HG03045 (cell line): ENCODE measurements around the gene CBX3.
"Not testable (repeated sequence)": the region's sequence is repeated elsewhere in the genome, so short reads cannot be mapped to it uniquely, and the experiment has no call there.

Source experiments
- ATAC-seq: cut with Tn5 transposase; IDR thresholded peaks from one replicate; pipeline ENCODE4 v1.9.1; 2021; ENCODE audit warnings: mild to moderate bottlenecking, moderate library complexity; ENCODE audit not compliant: unreplicated experiment

Gene CBX3

DNA sequence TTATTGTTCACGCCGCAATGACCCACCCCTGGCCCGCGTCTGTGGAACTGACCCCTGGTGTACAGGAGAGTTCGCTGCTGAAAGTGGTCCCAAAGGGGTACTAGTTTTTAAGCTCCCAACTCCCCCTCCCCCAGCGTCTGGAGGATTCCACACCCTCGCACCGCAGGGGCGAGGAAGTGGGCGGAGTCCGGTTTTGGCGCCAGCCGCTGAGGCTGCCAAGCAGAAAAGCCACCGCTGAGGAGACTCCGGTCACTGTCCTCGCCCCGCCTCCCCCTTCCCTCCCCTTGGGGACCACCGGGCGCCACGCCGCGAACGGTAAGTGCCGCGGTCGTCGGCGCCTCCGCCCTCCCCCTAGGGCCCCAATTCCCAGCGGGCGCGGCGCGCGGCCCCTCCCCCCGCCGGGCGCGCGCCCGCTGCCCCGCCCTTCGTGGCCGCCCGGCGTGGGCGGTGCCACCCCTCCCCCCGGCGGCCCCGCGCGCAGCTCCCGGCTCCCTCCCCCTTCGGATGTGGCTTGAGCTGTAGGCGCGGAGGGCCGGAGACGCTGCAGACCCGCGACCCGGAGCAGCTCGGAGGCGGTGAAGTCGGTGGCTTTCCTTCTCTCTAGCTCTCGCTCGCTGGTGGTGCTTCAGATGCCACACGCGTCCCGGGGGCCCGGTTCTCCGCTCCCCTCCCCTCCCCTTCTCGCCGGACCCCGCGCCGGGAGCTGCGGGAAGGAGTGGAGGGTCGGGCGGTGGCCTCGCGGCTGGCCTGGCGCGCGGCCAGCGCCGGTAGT is at the start of gene CBX3:
Gene CBX3, plus strand, starts transcription at position 499 of the 772 bp plus-strand sequence. CDS start 1,254 bp downstream, outside the sequence.
- peak; percentile 42 for ATAC-seq

DNA sequence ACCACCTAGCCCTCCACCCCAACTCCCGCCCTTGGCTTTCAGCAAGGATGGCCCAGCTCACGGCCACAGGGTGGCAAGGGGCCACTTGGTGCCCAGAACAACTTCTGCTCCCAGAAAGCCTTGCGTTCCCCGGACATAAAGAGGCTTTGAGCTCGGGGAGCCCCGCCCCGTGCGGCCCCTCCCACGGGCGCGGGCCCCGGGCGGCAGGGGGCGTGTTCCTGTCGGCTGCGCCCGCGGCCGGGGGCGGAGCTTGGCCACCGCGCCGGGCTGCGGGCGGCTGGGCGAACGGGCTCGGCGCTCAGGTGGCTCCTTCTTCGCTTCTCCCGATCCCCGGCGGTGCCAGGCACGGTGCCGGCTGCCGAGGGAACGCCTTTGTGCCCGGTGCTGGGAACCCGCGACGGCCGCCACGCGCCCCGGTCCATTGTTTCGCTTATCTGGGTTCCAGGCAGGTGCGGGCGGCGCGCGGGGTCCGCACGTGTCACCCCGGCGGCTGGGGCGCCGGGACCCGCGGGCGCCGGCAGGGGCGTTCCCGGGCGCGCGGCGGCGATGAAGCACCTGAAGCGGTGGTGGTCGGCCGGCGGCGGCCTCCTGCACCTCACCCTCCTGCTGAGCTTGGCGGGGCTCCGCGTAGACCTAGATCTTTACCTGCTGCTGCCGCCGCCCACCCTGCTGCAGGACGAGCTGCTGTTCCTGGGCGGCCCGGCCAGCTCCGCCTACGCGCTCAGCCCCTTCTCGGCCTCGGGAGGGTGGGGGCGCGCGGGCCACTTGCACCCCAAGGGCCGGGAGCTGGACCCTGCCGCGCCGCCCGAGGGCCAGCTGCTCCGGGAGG is 49.4 kb upstream of the CBX3 start, which contains the start of gene NFE2L3:
Gene NFE2L3, plus strand, starts transcription at position 246 of the 829 bp plus-strand sequence. Its CDS starts 301 bp downstream, at position 547.
- ATAC-seq = peak; percentile 72

DNA sequence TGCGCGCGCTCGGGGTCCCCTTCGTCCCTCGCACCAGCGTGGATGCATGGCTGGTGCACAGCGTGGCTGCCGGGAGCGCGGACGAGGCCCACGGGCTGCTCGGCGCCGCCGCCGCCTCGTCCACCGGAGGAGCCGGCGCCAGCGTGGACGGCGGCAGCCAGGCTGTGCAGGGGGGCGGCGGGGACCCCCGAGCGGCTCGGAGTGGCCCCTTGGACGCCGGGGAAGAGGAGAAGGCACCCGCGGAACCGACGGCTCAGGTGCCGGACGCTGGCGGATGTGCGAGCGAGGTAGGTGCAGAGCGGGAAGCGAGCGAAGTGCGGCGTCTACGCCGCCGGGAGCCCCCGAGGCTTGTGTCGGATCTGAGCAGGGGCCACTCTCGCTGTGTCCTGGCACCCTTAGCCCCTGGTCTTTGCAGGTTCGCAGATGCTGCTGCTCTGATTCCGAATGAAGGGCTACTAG is 48.7 kb upstream of the CBX3 start:
- peak; percentile 27 for ATAC-seq

DNA sequence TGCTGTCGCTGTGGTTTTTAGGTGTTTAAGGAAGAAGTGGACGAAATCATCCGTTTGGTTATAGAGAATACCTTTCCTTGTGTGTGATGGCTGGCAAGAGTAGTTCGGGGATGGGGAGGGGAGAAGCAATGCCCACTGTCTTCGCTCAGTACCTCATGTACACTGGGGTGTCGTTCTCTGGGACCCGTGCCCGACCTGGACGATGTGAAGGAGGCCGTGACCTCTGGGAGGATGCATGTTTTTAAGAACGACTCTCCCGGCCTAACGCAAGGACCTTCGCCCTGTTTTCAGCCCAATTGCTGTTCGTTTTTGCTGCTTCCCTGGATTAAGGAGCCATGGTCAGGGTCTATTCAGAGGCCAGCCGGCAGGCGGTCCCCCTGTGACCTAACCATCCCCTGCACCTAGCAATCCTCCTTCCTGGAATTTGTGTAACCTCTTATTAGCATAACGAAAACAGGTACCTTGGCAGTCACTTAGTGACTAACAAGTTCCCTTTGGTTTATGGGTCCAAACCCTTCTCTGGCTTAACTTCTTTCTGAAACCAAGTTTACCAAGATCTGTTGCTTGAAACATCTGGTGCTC is 48.2 kb upstream of the CBX3 start:
- ATAC-seq = no peak

DNA sequence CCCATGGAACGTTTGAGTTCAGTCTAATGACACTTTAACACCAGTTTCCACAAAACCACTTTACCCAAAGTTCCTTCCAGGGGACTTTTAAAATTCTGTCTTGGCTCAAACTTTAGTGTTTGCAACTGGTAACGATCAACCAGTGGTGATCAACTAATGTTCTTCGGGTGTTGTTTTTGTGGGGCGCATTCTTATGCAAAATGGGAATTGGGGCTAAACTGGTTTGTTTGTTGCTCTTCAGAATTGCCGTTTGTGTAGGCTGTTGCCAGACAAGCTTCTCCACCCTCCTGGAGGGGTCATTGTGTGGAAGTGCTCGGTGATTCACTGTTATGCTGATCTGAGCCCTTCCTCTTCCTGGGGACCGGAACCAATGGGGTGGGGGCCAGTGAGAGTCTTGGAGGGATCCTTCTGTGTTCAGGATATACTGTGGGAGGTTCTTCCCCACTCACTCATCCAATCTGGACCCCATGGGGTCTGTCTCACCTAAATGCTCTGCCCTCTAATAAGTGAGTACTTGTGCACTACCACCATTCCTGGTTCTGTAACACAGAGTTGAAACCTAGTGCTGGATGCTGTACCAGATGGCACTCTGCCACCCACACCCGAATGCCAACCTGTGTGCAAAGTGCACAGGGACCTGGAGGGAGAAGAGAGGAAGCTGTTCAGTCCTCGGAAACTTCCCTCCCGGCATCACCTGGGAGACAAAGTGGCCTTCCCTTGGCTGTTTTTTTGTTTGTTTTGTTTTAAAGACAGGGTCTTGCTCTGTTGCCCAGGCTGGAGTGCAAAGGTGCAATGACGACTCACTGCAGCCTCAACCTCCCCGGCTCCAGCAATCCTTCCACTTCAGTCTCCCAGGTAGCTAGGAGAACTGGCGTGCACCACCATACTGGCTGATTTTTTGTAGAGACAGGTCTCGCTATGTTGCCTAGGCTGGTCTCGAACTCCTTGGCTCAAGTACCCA is 47.4 kb upstream of the CBX3 start:
- ATAC-seq = no peak

DNA sequence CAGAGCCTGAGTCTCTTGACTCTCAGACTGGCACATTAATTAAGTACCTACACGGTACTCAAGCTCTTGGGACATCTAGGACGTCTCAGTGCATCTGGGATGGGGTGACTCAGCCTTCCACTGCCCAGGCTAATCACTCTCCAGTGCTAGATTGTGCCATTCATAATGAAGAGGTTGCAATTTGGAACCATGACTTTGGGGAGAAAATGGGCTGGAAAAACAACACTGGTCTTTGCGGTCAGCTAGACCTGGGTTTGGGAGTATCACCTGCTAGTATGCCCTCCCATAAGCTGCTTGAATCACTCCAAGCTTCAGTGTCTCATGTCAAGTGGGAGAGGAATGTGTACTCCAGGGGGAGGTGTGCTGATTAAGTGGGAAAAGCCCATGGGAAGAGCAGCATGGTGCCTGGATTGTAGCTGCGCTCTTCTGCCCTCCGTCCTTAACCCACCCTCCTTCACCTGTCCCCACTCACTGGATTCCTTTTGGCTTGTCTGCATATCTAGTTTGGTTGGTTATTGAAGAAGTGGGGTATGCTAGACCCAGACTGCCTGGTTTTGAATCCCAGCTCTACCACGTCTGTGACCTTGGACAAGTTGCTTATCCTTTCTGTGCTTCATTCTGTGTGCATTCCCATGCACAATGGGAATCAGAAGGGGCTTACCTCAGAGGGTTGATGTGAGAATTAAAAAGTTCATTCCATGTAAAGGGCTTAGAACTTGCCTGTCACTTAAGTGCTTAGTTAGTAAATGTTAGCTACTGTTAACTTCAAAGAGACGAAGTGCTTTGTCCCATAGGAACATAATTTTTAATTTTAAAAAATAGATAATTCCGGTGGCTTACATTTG is 45.8 kb upstream of the CBX3 start:
- no peak for ATAC-seq

DNA sequence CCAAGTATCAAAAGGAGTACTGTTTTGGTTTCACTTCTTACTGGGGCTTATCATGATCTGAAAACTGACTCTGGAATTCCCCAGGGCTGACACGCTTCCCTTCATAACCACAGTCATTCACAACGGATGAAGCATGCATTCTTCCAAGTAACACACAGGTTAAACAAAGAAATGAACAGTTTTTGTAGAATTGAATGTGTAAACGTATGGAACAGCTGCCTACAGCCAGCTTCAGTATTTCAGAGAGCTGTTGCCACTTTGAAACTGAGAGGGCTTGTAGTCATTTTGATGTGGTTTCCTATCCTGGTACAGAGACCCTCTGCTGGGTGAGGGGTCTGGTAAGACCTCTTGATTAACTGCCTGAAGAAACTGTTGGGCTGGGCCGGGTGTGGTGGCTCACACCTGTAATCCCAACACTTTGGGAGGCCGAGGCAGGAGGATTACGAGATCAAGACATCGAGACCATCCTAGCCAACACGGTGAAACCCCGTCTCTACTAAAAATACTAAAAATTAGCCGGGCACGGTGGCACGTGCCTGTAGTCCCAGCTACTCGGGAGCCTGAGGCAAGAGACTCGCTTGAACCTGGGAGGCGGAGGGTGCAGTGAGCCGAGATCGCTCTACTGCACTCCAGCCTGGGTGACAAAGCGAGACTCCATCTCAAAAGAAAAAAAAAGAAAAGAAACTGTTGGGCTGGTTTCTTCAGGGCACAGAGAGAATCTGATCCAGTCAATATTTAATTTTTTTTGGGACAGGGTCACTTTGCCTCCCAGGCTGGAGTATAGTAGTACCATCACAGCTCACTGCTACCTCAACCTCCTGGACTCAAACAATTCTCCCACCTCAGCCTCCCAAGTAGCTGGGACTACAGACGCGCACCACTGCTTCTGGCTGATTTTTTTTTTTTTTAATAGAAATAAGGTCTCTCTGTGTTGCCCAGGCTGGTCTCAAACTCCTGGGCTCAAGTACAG is 44.8 kb upstream of the CBX3 start:
- peak; percentile 30 for ATAC-seq

DNA sequence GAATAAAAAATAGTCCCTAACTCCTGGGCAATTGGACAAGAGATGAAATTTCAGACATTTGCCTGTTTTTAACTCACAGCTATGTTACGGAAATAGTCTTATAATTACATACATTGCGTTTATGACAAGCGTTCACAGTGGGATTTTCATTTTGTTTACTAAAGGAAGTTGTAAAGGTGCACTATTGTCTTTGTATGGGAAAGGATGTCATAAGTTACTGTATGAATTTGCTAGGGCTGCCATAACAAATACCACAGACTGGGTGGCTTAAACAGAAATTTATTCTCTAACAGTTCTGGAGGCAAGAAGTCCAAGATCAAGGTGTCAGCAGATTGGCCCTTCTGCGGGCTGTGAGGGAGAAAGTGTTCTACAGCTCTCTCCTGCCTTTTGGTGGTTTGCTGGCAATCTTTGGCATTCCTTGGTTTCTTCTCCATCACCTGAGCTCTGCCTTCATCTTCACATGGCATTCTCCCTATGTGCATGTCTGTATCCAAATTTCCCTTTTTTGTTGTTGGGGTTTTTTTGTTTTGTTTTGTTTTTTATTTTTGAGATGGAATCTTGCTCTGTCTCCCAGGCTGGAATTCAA is 43.9 kb upstream of the CBX3 start:
- ATAC-seq = no peak

DNA sequence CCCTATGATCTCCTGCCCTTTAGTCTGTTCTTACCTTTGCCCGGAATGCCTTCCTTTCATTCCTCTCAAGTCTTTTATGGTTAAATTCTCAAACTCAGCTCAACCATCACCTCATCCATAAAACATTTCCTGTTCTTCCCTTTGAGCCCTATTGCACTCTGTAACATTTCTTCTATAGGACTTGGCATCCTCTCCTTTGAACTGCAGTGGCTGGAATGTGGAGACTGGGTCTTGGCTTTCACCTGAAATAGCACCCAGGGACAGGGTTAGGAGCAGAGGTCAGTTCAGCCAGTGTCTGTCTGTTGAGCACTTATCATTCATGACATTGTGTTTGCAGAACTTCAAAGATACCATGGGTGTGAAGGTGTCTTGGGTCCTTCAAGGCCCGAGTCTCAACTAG is 42.3 kb upstream of the CBX3 start:
- ATAC-seq = no peak

DNA sequence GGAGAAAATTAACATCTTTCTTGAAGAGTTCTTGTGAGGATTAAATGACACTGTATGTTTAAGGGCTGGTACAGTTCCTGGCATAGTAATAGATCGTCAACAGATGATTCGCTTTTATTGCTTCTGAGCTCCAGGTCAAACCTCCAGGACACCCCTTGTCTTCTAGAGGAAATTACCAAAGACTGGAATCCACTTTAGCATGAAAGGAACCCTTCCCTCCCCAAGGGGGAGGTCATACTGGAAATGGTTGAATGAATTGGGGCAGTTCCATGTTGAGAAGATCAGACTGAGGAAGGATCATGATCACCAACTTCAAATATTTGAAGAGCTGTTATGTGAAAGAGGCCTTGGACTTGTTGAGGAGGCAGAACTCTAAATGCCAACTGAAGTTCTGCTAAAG is 40.6 kb upstream of the CBX3 start:
- ATAC-seq = no peak

DNA sequence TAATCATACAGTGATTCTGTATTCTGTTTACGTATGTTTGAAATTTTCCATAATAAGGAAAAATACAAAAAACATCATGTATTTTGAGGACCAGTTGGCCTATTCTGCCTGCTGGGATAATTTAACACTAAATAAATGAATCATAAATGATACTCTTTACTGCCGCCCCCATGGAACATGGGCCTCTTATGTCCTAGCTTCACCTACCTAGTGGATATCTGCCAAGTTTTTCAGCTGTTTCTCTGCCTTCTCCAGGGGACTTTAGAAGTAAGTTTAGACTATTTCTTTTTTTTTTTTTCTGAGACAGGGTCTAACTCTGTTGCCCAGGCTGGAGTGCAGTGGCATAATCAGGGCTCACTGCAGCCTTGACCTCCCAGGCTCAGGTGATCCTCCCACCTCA is 39.1 kb upstream of the CBX3 start:
- no peak for ATAC-seq

DNA sequence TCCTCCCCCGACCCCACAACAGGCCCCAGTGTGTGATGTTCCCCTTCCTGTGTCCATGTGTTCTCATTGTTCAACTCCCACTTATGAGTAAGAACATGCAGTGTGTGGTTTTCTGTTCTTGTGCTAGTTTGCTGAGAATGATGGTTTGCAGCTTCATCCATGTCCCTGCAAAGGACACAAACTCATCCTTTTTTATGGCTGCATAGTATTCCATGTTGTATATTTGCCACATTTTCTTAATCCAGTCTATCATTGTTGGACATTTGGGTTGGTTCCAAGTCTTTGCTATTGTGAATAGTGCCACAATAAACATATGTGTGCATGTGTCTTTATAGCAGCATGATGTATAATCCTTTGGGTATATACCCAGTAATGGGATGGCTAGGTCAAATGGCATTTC is 37.7 kb upstream of the CBX3 start:
- not testable (repeated sequence) for ATAC-seq

DNA sequence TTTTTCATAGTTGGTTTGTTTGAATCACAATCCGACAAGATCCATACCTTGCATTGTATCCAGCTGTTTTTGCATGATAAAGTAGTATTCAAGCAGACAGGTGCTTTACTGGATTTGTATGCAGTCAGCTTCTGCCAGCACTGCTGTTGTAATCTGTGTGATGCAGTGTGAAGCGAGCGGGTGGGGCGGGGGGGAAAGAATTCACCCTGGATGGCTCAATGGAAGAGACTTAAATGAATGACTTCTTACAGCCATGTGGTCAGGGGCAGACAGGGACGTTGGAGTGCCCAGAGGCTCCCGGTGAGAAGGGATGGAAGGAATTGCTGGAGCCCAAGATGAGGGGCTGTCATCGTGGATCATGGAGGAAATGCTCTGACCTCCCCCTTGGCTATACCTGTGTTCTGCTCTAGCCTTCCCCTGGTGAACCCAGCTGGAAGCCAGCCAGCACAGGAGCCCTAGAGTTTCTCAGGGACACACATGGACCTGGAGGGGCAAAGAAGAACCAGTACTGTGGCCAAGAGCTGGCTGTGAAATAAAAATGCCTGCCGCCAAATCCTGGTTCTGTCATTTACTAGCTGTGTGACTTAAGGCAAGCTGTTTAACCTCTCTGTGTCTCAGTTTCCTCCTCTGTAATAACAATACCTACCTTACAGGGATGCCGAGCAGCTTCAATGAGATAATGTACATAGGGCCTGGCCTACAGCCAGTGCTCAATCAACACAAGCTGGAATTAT is 35.4 kb upstream of the CBX3 start:
- no peak for ATAC-seq

DNA sequence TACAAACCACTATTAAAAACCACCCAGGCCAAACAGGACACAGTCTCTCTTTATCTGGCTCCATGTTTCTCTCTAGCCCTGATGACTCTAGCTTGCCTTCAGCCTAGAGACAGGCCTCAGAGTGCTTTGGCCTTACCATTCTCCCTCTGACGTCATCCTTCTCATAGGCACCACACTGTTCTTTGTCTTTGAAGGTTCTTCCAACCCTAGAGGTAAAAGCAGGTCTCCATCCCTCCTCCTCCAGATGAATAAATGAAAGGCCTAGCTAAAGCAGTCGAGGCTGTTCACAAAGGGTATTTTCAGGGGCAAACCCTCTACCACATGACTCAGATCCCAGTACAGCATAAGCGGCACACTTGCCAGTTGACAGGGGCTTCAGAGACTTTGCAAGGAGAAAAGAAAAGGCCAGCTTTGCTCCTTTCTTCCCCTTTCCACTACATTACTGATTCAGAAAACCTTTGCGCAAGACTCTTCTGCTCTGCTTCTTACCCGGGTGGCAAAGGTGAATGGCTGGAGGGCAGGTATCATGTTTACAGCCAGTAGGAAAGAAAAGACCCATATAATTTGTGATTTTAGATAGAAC is 34.8 kb upstream of the CBX3 start:
- peak; percentile 40 for ATAC-seq

DNA sequence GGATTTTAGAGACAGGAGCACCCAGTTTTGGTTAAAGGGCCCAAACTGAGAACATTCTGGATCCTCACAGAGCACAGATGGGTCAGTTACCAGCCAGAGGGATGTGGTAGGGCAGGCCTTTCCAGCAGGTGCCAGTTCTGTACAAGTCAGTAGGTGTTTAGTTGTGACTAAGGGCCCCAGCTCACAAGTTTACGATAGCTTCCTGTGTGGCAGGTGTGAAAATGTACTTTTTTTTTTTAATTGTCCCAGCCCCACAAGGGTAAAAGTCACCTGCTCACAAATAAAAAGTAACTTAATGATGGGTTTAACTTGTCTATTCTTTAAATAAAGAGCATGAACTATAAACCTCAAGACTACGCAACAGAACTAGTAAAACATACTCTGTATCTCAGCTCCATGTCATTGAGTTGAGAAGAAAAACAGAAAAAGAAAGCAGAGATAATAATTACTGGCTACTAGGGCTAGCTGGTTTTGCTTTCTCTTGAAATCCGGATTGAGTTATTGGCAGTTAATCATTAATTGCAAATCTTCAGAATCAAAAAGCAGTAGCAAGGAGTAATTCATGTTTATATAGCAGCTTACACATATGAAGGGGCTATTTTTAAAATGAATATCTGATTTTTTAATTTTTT is 34.1 kb upstream of the CBX3 start:
- peak; percentile 59 for ATAC-seq

DNA sequence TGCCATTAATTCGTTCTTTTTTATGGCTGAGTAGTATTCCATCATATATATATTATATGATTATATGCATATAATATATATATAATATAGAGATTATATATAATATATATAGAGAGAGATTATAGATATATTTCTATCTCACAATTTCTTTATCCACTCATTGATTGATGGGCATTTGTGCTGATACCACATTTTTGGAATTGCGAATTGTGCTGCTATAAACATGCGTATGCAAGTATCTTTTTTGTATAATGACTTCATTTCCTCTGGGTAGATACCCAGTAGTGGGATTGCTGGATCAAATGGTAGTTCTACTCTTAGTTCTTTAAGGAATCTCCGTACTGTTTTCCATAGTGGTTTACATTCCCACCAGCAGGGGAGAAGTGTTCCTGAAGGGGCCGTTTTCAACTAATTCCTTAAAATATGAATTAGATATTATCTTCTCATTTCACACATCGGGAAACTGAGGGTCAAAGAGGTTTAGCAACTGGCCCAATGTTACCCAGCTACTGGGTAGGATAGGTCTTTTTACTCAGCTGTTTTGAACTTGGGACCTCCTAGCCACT is 33.0 kb upstream of the CBX3 start:
- no peak for ATAC-seq
